SK-N-MC (cell line): ENCODE measurements around the gene VEZT.
A peak's percentile ranks its signal among the peaks of the same experiment; 100 is the strongest.

Experiments used
- DNase-seq: peaks from one replicate; pipeline ENCODE4 v3.0.0-alpha.2; 2011; ENCODE audit warnings: low read depth, low spot score
- H3K27ac ChIP-seq: fragments of 200-600 bp; sonication (generic); 2 replicates; pipeline ENCODE4 v1.5.1; 2016; ENCODE audit warnings: mixed run types
- H3K36me3 ChIP-seq: fragments of 200-600 bp; sonication (generic); 2 replicates; pipeline ENCODE4 v1.6.1; 2017; ENCODE audit warnings: antibody characterized with exemption, low read length, mixed read lengths; ENCODE audit not compliant: insufficient read depth
- H3K4me3 ChIP-seq: fragments of 200-600 bp; sonication (generic); 2 replicates; pipeline ENCODE4 v1.5.1; 2016
- H3K9ac ChIP-seq: fragments of 200-600 bp; sonication (generic); 2 replicates; pipeline ENCODE4 v1.8.0; 2017; ENCODE audit warnings: mixed run types, mixed read lengths; ENCODE audit not compliant: insufficient read length
- H3K9me3 ChIP-seq: fragments of 200-600 bp; sonication (generic); 2 replicates; pipeline ENCODE4 v1.6.1; 2017; ENCODE audit warnings: low read depth, mild to moderate bottlenecking, antibody characterized with exemption, low read length, moderate library complexity, mixed read lengths
- EZH2 ChIP-seq: fragments of 200-600 bp; sonication (generic); IDR thresholded peaks from one replicate; pipeline ENCODE4 v1.6.1; 2017; ENCODE audit warnings: antibody characterized with exemption
- FOXP2 ChIP-seq: optimal IDR thresholded peaks from 2 replicates; pipeline ENCODE3; 2011; ENCODE audit warnings: mild to moderate bottlenecking, moderate library complexity; ENCODE audit not compliant: insufficient read depth; ENCODE audit errors: extremely low read length, control extremely low read depth
- POLR2AphosphoS5 ChIP-seq: IDR thresholded peaks from 2 replicates; pipeline ENCODE4 v1.6.1; 2012; ENCODE audit warnings: mild to moderate bottlenecking, low read depth, low read length, borderline replicate concordance

Gene VEZT

GRCh38 chr12:95213119-95213518, 4.5 kb upstream of the VEZT start:
- DNase-seq, result no peak
- H3K4me3 ChIP-seq, result no peak overlapping the region
- H3K9me3 ChIP-seq, result no peaks in the 10 kb centered on the region
- TF ChIP-seq EZH2 (no peak), POLR2AphosphoS5 (no peak), FOXP2 (no peak)
- H3K36me3 ChIP-seq, result no peaks in the 10 kb centered on the region
- H3K9ac ChIP-seq, result no peak overlapping the region
- no peak overlapping the region for H3K27ac ChIP-seq

GRCh38 chr12:95213928-95214327, 3.7 kb upstream of the VEZT start:
- no peak for DNase-seq
- H3K27ac ChIP-seq, result no peak overlapping the region
- H3K36me3 ChIP-seq, result no peaks in the 10 kb centered on the region
- no peak for TF ChIP-seq FOXP2
- TF ChIP-seq EZH2, result no peak
- TF ChIP-seq POLR2AphosphoS5, result no peak
- H3K9ac ChIP-seq, result no peak overlapping the region
- H3K4me3 ChIP-seq, result no peak overlapping the region
- no peaks in the 10 kb centered on the region for H3K9me3 ChIP-seq

DNA sequence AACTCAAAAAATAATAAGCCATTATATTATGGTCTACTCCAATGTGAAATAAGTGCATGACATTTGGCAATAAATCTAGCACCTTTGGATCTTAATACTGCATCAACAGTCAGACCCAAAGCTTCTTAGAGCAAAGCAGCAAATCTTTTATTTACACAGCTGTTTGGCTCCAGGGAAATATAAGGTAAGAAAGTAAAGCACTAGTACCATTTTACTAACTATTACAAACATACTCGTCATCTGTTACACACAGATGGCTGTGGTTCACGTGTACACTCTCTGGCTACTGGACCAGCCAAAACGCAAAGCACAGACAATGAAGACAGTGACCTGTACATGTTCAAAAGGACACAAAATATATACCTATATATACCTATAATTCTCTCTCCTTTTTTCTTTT, 3.1 kb upstream of the VEZT start:
- TF ChIP-seq POLR2AphosphoS5 (no peak), EZH2 (no peak), FOXP2 (no peak)
- H3K9me3 ChIP-seq, result no peaks in the 10 kb centered on the region
- H3K9ac ChIP-seq, result no peak overlapping the region
- H3K4me3 ChIP-seq, result no peak overlapping the region
- no peak for DNase-seq
- no peaks in the 10 kb centered on the region for H3K36me3 ChIP-seq
- H3K27ac ChIP-seq, result no peak overlapping the region

DNA sequence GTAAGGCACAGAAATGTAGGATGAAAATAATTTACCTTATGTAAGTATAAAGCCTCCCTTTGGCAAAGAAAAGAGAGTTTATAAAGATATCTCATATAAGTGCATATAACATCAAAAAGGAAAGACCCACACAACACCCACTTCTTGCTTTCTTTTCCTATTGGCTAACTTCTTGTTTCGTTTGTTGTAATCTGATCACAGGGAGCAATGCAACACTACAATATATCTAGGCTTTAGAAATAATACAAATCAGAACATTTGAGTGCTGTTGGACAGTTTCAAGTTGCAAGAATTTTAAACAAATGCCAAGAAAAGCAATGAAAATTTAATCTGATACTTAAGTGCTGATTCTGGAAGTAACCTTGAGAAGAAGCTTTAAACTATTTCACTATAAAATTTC, 1.7 kb upstream of the VEZT start:
- Histone ChIP-seq H3K36me3 (peaks cover 12% of the 10 kb centered on the region), H3K9ac (peak overlapping the region; percentile 83), H3K9me3 (no peaks in the 10 kb centered on the region), H3K4me3 (peak overlapping the region; percentile 99), H3K27ac (peak overlapping the region; percentile 79)
- no peak for TF ChIP-seq POLR2AphosphoS5
- no peak for TF ChIP-seq EZH2
- TF ChIP-seq FOXP2, result no peak
- no peak for DNase-seq

GRCh38 chr12:95216711-95217376, 763 bp upstream of the VEZT start:
- TF ChIP-seq POLR2AphosphoS5, result no peak
- no peak for TF ChIP-seq FOXP2
- no peak for TF ChIP-seq EZH2
- peak overlapping the region; percentile 76; the same call in 1 of the 2 replicates for H3K27ac ChIP-seq

DNA sequence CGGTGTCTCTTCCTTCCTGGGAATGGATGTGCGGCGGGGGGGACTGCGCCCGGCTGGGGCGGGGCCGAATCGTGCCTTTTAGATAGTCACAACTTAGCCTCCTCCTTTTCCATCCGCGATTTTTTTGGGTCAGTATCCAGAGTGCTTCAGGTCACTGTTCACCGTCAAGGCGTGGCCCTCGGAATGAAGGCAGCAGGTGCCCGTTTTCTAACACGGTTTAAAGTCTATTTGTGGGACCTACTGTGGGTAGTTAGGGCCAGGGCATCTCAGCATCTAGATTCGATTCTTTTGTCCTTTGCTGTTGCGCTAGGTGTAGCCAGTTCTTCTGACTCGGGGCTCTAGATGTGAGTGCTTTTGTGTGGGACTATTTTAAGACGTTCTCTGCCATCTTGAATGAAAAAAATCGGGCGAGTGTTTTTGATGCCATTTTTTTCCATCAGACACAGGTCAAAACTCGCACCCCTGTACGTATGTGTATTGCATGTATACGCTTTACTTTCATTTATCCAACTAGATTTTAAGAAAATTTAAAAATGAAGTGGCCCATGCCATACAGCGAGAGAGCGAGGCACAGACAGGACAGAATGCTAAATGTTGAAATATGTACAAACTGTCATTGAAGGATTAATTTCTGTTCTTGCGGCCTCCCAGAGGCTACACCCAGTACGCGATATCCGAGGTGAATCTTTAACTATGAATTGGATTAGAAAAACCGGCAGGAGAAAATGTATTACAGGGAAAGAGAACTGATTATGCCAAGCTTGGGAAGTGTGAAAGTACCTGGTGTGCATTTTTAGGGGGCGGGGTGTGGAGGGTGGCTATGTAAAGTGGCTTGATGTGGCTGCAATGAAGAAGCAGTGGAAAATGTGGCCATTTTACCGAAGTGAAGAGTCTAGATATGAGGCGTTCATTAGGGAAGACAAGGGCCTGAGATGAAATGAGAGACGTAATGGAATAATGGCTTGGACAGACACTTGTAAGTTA, 835 bp downstream of the VEZT start:
- peaks cover 14% of the 10 kb centered on the region for H3K36me3 ChIP-seq
- no peaks in the 10 kb centered on the region for H3K9me3 ChIP-seq
- H3K4me3 ChIP-seq, result peak overlapping the region; percentile 99
- H3K27ac ChIP-seq, result peak overlapping the region; percentile 87
- DNase-seq, result no peak
- TF ChIP-seq POLR2AphosphoS5, result no peak
- TF ChIP-seq EZH2, result no peak
- H3K9ac ChIP-seq, result peak overlapping the region; percentile 93

More at GRCh38 chr12:95216711-95217376, 763 bp upstream of the VEZT start:
- Histone ChIP-seq H3K9me3 (no peaks in the 10 kb centered on the region), H3K4me3 (peak overlapping the region; percentile 99), H3K9ac (peak overlapping the region; percentile 83), H3K36me3 (peaks cover 14% of the 10 kb centered on the region)
- no peak for DNase-seq

DNA sequence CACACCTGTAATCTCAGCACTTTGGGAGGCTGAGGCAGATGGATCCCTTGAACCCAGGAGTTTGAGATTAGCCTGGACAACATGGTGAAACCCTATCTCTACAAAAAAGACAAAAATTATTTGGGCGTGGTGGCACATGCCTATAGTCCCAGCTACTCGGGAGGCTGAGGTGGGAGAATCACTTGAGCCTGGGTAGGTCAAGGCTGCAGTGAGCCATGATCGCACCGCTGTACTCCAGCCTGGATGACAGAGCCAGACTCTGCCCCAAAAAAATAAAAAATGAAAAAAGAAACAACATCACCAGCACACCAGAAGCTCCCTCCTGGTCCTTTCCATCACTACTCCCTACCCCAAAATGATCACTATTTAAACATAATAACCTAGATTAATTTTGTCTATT, 2.6 kb downstream of the VEZT start:
- no peak overlapping the region for H3K9ac ChIP-seq
- H3K36me3 ChIP-seq, result peaks cover 29% of the 10 kb centered on the region
- TF ChIP-seq POLR2AphosphoS5 (no peak), FOXP2 (no peak), EZH2 (no peak)
- peak overlapping the region; percentile 99 for H3K4me3 ChIP-seq
- H3K9me3 ChIP-seq, result no peaks in the 10 kb centered on the region
- H3K27ac ChIP-seq, result no peak overlapping the region
- no peak for DNase-seq

DNA sequence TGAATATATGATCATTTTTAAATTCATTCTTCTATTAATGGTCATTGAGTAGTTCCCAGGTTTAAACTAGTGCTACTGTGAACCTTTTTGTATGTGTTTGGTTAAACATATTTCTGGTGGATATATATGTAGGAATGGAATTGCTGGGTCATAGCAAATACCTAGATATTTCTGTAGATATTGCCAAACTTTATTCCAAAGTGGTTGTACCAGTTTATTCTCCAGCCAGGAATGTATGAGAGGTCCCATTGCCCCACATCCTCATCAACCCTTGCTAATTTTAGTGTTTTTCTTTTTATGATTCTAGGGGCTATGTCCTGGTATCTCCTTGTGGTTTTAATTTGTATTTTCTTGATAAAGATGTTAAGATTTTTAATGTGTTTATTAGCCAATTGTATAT, 3.1 kb downstream of the VEZT start:
- no peak for DNase-seq
- H3K27ac ChIP-seq, result no peak overlapping the region
- H3K9me3 ChIP-seq, result no peaks in the 10 kb centered on the region
- H3K36me3 ChIP-seq, result peaks cover 29% of the 10 kb centered on the region
- no peak overlapping the region for H3K4me3 ChIP-seq
- no peak overlapping the region for H3K9ac ChIP-seq
- TF ChIP-seq POLR2AphosphoS5 (no peak), FOXP2 (no peak), EZH2 (no peak)
